ENCODE data around the gene FBXL7.

- TF ChIP-seq POLR2AphosphoS5 (IDR thresholded peaks at IDR 0.05; ENCODE audit: low read depth, low read length) = no peak
- TF ChIP-seq CTCF (IDR thresholded peaks at IDR 0.05) = no peak
Measured at GRCh38 chr5:15715967-15716366, 216.0 kb downstream of the FBXL7 start.

All from Panc1 (cell line).